ENCODE data around the gene AP4S1. TPM values are rescaled to one million over a fixed set of nuclear protein-coding genes. Genes with fewer than 3 reads are reported as not detected.
A peak's percentile ranks its signal among the peaks of the same experiment; 100 is the strongest.

Gene AP4S1
- total RNA-seq, 1 experiment from 2014 or later, result 8.3 TPM

GRCh38 chr14:31097081-31097480 is 71.6 kb downstream of the AP4S1 start:
- CTCF ChIA-PET, result no interaction called here
- no TSS peak for BruUV-seq (replicated peaks)
- no peaks in the 10 kb centered on the region for H3K4me1 Mint-ChIP-seq (ENCODE audit: low read depth, unreplicated experiment)
- intact Hi-C loops (cut with micrococcal nuclease; ENCODE audit: unreplicated experiment), result no loop called here
- peaks cover 34% of the 10 kb centered on the region for H3K36me3 Mint-ChIP-seq (ENCODE audit: insufficient read depth, unreplicated experiment)
- H3K27ac Mint-ChIP-seq (ENCODE audit: unreplicated experiment), result no peak overlapping the region
- TF ChIP-seq CTCF (IDR thresholded peaks at IDR 0.05; ENCODE audit: unreplicated experiment), result no peak
- no peaks in the 10 kb centered on the region for H3K27me3 Mint-ChIP-seq (ENCODE audit: unreplicated experiment)
- no peaks in the 10 kb centered on the region for H3K9me3 Mint-ChIP-seq (ENCODE audit: low read depth, unreplicated experiment)
- H3K4me3 Mint-ChIP-seq (ENCODE audit: low read depth, unreplicated experiment), result no peak overlapping the region
- DNase-seq, result no peak

- Mint-ChIP-seq H3K4me3 (ENCODE audit: low read depth, unreplicated experiment) (no peak overlapping the region), H3K9me3 (ENCODE audit: low read depth, unreplicated experiment) (no peaks in the 10 kb centered on the region), H3K27ac (ENCODE audit: unreplicated experiment) (no peak overlapping the region), H3K27me3 (ENCODE audit: unreplicated experiment) (no peaks in the 10 kb centered on the region), H3K4me1 (ENCODE audit: low read depth, unreplicated experiment) (no peaks in the 10 kb centered on the region), H3K36me3 (ENCODE audit: insufficient read depth, unreplicated experiment) (peaks cover 36% of the 10 kb centered on the region)
- intact Hi-C loops (cut with micrococcal nuclease; ENCODE audit: unreplicated experiment), result no loop called here
- TF ChIP-seq CTCF (IDR thresholded peaks at IDR 0.05; ENCODE audit: unreplicated experiment), result no peak
- CTCF ChIA-PET, result no interaction called here
- no peak for DNase-seq
- BruUV-seq (replicated peaks), result TSS peak; percentile 37
These were observed 81.3 kb downstream of the AP4S1 start for GRCh38 chr14:31106768-31107167.

DNA sequence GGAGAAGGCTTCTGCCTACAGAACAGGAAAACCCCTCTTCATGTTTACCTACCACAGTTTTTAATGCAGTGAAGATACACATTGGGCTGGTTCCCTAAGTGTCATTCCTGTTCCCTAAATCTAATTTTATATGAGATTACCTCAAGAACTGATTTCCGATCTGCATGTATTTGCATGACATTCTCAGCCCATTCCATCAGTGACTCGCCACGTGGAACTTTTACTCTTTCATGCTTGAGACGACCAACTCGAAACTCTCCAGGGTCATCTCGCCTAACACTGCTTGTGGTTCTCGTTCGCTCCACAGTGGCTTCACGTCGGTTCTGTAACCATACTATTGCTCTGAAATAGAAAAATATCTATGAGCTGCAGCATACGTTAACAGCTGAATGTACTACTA is 83.8 kb downstream of the AP4S1 start:
- CTCF ChIA-PET, result no interaction called here
- no peak for DNase-seq
- peaks cover 24% of the 10 kb centered on the region for H3K36me3 Mint-ChIP-seq (ENCODE audit: insufficient read depth, unreplicated experiment)
- no peak for TF ChIP-seq CTCF (IDR thresholded peaks at IDR 0.05; ENCODE audit: unreplicated experiment)
- no peaks in the 10 kb centered on the region for H3K9me3 Mint-ChIP-seq (ENCODE audit: low read depth, unreplicated experiment)
- no peaks in the 10 kb centered on the region for H3K4me1 Mint-ChIP-seq (ENCODE audit: low read depth, unreplicated experiment)
- no peak overlapping the region for H3K4me3 Mint-ChIP-seq (ENCODE audit: low read depth, unreplicated experiment)
- no peak overlapping the region for H3K27ac Mint-ChIP-seq (ENCODE audit: unreplicated experiment)
- intact Hi-C loops (cut with micrococcal nuclease; ENCODE audit: unreplicated experiment), result no loop called here
- BruUV-seq (replicated peaks), result no TSS peak
- no peaks in the 10 kb centered on the region for H3K27me3 Mint-ChIP-seq (ENCODE audit: unreplicated experiment)

- no peak overlapping the region for H3K27ac Mint-ChIP-seq (ENCODE audit: unreplicated experiment)
- peaks cover 17% of the 10 kb centered on the region for H3K36me3 Mint-ChIP-seq (ENCODE audit: insufficient read depth, unreplicated experiment)
- TF ChIP-seq CTCF (IDR thresholded peaks at IDR 0.05; ENCODE audit: unreplicated experiment), result no peak
- CTCF ChIA-PET, result interaction anchor here (0.8 to 1.5 kb wide), 2 partner anchors 84 to 217 kb away, joined by 3 to 5 read pairs; partner anchors contain the start of gene STRN3
- no peaks in the 10 kb centered on the region for H3K4me1 Mint-ChIP-seq (ENCODE audit: low read depth, unreplicated experiment)
- BruUV-seq (replicated peaks), result no TSS peak
- intact Hi-C loops (cut with micrococcal nuclease; ENCODE audit: unreplicated experiment), result no loop called here
- H3K27me3 Mint-ChIP-seq (ENCODE audit: unreplicated experiment), result no peaks in the 10 kb centered on the region
- H3K4me3 Mint-ChIP-seq (ENCODE audit: low read depth, unreplicated experiment), result no peak overlapping the region
- H3K9me3 Mint-ChIP-seq (ENCODE audit: low read depth, unreplicated experiment), result no peaks in the 10 kb centered on the region
- no peak for DNase-seq
These were observed 85.4 kb downstream of the AP4S1 start for GRCh38 chr14:31110872-31111271.
